CD4-positive, alpha-beta T cell treated with Interleukin-21 for 1 hour (primary cell): Measurements from ENCODE around the gene PRDM16.

Source experiments
- DNase-seq: peaks from one replicate; pipeline ENCODE4 v3.0.0-alpha.2; 2020

The PRDM16 gene

DNA sequence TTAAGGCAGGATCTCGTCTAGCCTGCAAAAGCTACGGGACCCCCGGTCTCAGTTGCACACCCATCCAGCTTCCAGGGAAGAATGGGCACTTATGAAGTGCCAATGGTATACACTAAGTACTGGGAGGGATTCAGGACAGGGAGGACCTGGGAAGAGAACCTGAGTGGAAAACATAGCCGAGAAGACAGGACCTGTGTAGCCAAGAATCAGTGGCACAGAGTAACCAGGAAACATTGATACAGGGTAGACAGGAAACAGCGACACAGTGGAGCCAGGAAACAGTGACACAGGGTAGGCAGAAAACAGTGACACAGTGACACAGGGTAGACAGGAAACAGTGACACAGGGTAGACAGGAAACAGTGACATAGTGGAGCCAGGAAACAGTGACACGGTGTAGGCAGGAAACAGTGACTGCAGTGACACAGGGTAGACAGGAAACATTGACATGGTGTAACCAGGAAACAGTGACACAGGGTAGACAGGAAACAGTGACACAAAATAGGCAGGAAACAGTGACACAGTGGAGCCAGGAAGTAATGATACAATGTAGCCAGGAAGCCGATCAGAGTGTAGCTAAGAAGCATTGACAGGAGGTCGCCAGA lies 247.4 kb downstream of the PRDM16 start:
- peak; percentile 15 for DNase-seq

DNA sequence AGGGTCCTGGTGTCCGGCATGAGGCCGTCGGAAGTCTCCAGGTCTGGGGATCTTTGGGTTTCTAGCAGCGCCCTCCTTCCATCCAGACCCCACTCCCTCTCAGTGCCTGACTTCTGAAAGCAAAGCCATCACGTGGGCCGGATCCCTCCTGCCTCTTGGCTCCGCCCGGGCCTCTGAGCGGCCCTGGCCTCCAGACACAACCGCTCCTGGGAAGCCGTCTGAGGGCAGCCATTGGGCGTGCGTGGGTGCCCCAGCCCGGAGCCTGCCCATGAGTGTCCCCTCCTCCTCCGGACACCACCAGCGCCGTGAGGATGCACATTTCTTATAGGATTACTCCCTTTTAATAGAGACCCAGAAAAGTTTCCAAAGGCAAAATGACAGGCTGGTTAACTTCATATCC lies 248.5 kb downstream of the PRDM16 start:
- no peak for DNase-seq

GRCh38 chr1:3318329-3318728 lies 249.3 kb downstream of the PRDM16 start:
- DNase-seq, result no peak

DNA sequence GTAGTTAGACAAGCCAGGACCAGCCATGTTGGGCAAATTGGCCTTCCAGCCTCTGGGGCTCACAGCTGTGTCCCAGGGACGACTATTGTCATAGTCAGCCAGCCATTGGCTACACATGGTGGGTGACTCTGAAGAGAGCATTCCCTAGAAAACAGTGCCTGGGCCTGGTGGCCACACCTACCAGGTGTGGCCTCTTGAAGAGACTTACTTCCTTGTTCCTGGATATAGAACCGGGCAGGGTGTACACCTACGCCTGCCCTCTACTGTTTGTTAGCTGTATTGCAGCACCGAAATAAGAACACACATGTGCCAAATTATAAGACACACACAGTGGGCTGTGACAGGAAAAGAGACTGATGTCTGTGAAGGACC lies 250.9 kb downstream of the PRDM16 start:
- DNase-seq, result peak; percentile 43

- DNase-seq, result no peak
These were observed 251.5 kb downstream of the PRDM16 start for GRCh38 chr1:3320246-3321152.

- no peak for DNase-seq
These were observed 252.8 kb downstream of the PRDM16 start for GRCh38 chr1:3321559-3322449.

DNA sequence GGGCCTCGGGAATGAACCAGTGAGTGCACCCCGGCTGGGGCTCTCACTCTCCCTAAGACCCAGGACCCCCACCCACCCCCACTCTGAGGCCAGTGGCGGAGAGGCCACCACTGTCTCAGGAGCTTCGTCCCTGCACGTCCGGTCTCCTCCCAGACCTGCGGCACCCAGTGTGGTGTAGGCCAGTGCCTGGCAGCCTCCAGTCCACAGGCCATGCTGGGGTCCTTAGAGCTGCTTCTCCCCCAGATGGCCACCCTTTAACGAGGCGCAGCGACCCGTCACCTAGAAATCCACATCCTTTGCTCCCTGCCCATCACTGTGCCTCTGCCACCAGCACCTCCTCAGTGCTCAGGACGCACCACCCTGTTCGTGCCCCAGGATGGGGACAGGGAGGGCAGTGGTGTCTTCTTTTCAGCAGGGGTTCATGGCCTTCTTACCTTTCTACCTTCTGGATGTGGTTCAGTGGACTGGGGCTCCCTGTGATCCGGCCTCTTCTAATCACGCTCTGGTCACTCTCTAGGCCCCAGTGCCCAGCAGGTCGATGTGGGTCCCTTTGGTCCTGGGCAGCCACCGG lies 253.5 kb downstream of the PRDM16 start:
- no peak for DNase-seq

GRCh38 chr1:3323021-3323795 lies 254.2 kb downstream of the PRDM16 start:
- DNase-seq, result no peak

GRCh38 chr1:3323796-3324703 lies 255.0 kb downstream of the PRDM16 start:
- DNase-seq, result no peak

GRCh38 chr1:3324704-3325535 lies 255.9 kb downstream of the PRDM16 start:
- no peak for DNase-seq

GRCh38 chr1:3326516-3327388 lies 257.7 kb downstream of the PRDM16 start:
- DNase-seq, result no peak

- DNase-seq, result no peak
These were observed 258.3 kb downstream of the PRDM16 start for GRCh38 chr1:3327389-3327702.

GRCh38 chr1:3327936-3328590 lies 259.1 kb downstream of the PRDM16 start:
- no peak for DNase-seq

DNA sequence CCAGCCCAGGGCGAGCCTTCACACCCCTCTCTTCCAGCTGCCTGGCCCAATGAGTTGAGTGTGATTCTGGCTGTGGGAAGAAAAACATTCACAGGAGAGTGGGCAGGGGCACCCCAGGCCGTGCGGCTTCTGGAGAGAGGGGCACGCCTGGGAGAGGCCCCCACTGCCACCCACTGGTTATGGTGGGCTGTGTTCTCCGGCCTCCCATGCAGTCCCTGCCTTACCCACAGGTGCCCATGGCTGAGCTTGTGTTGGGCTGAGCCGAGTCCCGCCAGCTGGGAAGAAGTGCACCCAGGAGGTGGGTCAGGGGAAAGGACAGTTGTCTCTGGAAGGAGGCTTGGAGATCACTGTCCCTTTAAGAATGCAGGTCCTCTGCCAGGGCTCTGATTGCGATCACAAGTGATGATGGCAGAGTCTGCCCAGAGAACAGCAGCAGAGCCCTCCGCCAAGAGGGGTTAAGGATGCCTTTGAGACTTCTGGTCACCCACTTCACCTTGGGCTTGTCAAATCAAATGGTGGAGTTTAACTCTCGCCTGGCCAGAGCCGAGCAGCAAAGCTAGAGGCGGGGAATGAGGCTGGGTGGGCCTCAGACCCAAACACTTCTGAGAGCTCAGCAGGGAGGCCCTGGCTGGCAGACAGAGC lies 260.8 kb downstream of the PRDM16 start:
- DNase-seq, result no peak

DNA sequence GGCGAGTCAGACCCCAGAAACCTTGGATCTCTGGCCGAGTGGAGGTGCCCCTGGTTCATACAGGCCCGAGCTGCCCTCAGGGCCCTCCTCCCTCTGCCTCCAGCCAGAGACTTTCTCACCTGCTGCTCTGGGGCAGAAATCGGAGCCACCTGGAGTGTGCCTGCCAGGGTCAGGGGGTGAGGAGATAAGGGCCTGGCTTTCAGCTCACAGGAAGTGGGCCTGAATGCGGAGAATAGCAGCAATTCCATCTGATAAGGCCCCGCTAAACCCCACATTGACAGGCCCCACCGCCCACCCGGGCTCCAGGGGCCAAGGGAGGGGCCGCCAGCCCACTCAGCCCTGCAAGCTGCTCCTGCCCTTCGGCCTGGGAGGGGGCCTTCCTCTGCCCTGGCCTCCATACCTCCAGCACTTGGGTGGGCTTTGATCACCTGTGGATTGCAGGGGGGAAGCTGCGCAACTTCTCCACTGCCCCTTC lies 261.8 kb downstream of the PRDM16 start:
- DNase-seq, result no peak

DNA sequence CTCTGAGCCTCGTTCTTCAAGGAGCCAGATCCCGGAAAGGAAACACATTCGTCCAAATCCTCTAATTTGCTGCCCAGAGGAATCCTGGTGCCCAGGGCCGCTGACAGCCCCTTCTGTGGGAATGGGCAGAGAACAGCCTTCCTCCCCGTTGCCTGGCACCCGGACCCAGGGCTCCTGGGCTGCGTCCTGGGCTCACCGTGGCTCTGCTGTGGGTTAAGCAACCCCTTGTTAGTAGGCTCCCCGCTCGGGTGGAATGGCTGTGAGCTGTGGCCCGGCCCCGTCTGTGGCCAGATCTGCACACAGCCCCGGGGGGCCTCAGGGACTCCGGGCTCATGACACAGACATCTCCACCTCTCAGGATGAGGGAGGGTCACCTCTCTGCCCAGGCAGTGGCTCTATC lies 262.6 kb downstream of the PRDM16 start:
- DNase-seq, result no peak

- no peak for DNase-seq
These were observed 263.0 kb downstream of the PRDM16 start for GRCh38 chr1:3332043-3332442.

- DNase-seq, result no peak
These were observed 263.7 kb downstream of the PRDM16 start for GRCh38 chr1:3332662-3333061.
